Neural progenitor cell (in vitro differentiated cells): ENCODE measurements around the gene CDCP1. TPM values are rescaled to one million over a fixed set of nuclear protein-coding genes. Genes with fewer than 3 reads are reported as not detected.

ENCODE experiments used
- DNase-seq: peaks from one replicate; pipeline ENCODE4 v3.0.0-alpha.2; 2016; ENCODE audit warnings: low spot score
- H2AFZ ChIP-seq: fragments of 200-600 bp; sonication (generic); replicated peaks from 2 replicates; pipeline ENCODE4 v1.6.1; 2016; ENCODE audit warnings: antibody characterized with exemption
- H3F3A ChIP-seq: fragments of 200-600 bp; sonication (generic); 2 replicates; pipeline ENCODE4 v1.6.1; 2016; ENCODE audit warnings: antibody characterized with exemption, low read depth
- H3K27ac ChIP-seq: fragments of 200-600 bp; sonication (generic); 2 replicates; pipeline ENCODE4 v1.5.1; 2016; ENCODE audit warnings: mild to moderate bottlenecking
- H3K27me3 ChIP-seq: fragments of 200-600 bp; sonication (generic); 2 replicates; pipeline ENCODE4 v1.6.1; 2016; ENCODE audit warnings: mild to moderate bottlenecking, moderate library complexity
- H3K36me3 ChIP-seq: fragments of 200-600 bp; sonication (generic); 2 replicates; pipeline ENCODE4 v1.5.1; 2016
- H3K4me1 ChIP-seq: fragments of 200-600 bp; sonication (generic); 2 replicates; pipeline ENCODE4 v1.6.1; 2016; ENCODE audit warnings: mixed run types
- H3K4me2 ChIP-seq: fragments of 200-600 bp; sonication (generic); 2 replicates; pipeline ENCODE4 v1.6.1; 2016
- H3K4me3 ChIP-seq: fragments of 200-600 bp; sonication (generic); 2 replicates; pipeline ENCODE4 v1.5.1; 2016
- H3K79me2 ChIP-seq: fragments of 200-600 bp; sonication (generic); 2 replicates; pipeline ENCODE4 v1.6.1; 2016; ENCODE audit warnings: low read depth
- H3K9ac ChIP-seq: fragments of 200-600 bp; sonication (generic); 2 replicates; pipeline ENCODE4 v1.6.1; 2016
- H3K9me3 ChIP-seq: fragments of 200-600 bp; sonication (generic); 2 replicates; pipeline ENCODE4 v1.5.1; 2016; ENCODE audit warnings: low read depth
- H4K20me1 ChIP-seq: fragments of 200-600 bp; sonication (generic); 2 replicates; pipeline ENCODE4 v1.6.1; 2016; ENCODE audit warnings: low read depth
- H3K27ac Mint-ChIP-seq: 3 replicates; pipeline ENCODE4 v1.8.0; 2021; ENCODE audit warnings: mixed read lengths
- H3K27me3 Mint-ChIP-seq: 2 replicates; pipeline ENCODE4 v1.8.0; 2022; ENCODE audit warnings: low read depth, mild to moderate bottlenecking, inconsistent platforms, moderate library complexity, mixed read lengths; ENCODE audit not compliant: insufficient read depth
- H3K36me3 Mint-ChIP-seq: 3 replicates; pipeline ENCODE4 v1.8.0; 2021; ENCODE audit warnings: mixed read lengths
- H3K4me1 Mint-ChIP-seq: 3 replicates; pipeline ENCODE4 v1.8.0; 2021; ENCODE audit warnings: mixed read lengths
- H3K4me3 Mint-ChIP-seq: 3 replicates; pipeline ENCODE4 v1.8.0; 2021; ENCODE audit warnings: mild to moderate bottlenecking, moderate library complexity, mixed read lengths
- H3K9me3 Mint-ChIP-seq: 3 replicates; pipeline ENCODE4 v1.8.0; 2020; ENCODE audit warnings: mixed read lengths
- EZH2 ChIP-seq: fragments of 200-600 bp; sonication (generic); IDR thresholded peaks from 2 replicates; pipeline ENCODE4 v1.6.1; 2017; ENCODE audit warnings: antibody characterized with exemption, mild to moderate bottlenecking, moderate library complexity
- EZH2phosphoT487 ChIP-seq: fragments of 200-600 bp; sonication (generic); IDR thresholded peaks from 2 replicates; pipeline ENCODE4 v1.6.1; 2017; ENCODE audit warnings: antibody characterized with exemption
- total RNA-seq: library from RNA; depleted of rRNA; stranded (reverse); fragments of >200 nt; gene quantifications from 2 replicates; pipeline ENCODE4 v1.2.3, GENCODE V29; 2015; ENCODE audit warnings: low replicate concordance
- TF ChIP-seq, protein P1 (sequence below): fragments of 200-600 bp; sonication (generic); IDR thresholded peaks from 2 replicates; pipeline ENCODE4 v1.5.1; 2017; ENCODE audit warnings: antibody characterized with exemption, mild to moderate bottlenecking

CDCP1 gene
- total RNA-seq, 1 donor from 2014 or later = 0.24 TPM

GRCh38 chr3:45098310-45098709 is 47.9 kb downstream of the CDCP1 start:
- peaks cover 2% of the 10 kb centered on the region for H3K27me3 Mint-ChIP-seq
- Histone ChIP-seq H3K27ac (no peak overlapping the region), H3K27me3 (no peaks in the 10 kb centered on the region), H3K4me1 (no peaks in the 10 kb centered on the region), H3K36me3 (no peaks in the 10 kb centered on the region), H3K79me2 (no peaks in the 10 kb centered on the region), H3K9me3 (no peaks in the 10 kb centered on the region), H3K9ac (no peak overlapping the region), H3K4me3 (no peak overlapping the region), H3K4me2 (no peak overlapping the region), H2AFZ (no peak overlapping the region), H4K20me1 (no peaks in the 10 kb centered on the region), H3F3A (no peaks in the 10 kb centered on the region)
- H3K4me3 Mint-ChIP-seq = no peak overlapping the region
- TF ChIP-seq EZH2 (no peak), EZH2phosphoT487 (no peak)
- TF ChIP-seq, protein P1, sequence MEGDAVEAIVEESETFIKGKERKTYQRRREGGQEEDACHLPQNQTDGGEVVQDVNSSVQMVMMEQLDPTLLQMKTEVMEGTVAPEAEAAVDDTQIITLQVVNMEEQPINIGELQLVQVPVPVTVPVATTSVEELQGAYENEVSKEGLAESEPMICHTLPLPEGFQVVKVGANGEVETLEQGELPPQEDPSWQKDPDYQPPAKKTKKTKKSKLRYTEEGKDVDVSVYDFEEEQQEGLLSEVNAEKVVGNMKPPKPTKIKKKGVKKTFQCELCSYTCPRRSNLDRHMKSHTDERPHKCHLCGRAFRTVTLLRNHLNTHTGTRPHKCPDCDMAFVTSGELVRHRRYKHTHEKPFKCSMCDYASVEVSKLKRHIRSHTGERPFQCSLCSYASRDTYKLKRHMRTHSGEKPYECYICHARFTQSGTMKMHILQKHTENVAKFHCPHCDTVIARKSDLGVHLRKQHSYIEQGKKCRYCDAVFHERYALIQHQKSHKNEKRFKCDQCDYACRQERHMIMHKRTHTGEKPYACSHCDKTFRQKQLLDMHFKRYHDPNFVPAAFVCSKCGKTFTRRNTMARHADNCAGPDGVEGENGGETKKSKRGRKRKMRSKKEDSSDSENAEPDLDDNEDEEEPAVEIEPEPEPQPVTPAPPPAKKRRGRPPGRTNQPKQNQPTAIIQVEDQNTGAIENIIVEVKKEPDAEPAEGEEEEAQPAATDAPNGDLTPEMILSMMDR = no peak
- no peak overlapping the region for H3K27ac Mint-ChIP-seq
- no peak for DNase-seq
- no peaks in the 10 kb centered on the region for H3K36me3 Mint-ChIP-seq
- no peaks in the 10 kb centered on the region for H3K9me3 Mint-ChIP-seq
- no peaks in the 10 kb centered on the region for H3K4me1 Mint-ChIP-seq

DNA sequence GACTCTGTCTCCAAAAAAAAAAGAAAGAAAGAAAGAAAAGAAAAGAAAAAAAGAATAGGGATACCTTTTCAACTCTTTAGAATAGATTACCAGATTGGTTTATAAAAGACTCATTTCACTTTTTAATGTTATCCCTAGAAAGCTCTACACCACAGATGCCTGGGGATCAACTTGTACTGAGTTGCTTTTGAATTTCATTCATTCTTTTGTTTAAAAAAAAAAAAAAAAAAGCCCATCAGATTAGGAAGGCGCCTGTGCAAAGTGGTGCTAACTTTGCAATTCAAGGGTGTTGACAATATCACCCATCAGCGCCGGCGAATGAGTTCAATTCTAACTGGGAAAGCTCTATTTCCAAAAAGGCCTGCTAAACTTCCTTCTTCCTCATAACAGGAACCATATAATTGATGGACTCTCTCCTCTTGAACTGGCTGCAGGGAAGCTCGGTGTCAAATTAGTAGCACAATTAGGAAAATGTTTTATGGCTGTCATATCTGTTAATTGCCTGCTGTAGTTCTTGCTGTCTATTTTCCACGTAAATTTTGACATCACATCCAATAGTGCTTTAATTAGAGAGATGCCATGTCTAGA is 48.8 kb downstream of the CDCP1 start:
- H3K27ac ChIP-seq = no peak overlapping the region
- no peak overlapping the region for H3K4me3 Mint-ChIP-seq
- no peaks in the 10 kb centered on the region for H3K9me3 ChIP-seq
- no peaks in the 10 kb centered on the region for H3K36me3 ChIP-seq
- no peaks in the 10 kb centered on the region for H3K36me3 Mint-ChIP-seq
- no peak overlapping the region for H3K4me2 ChIP-seq
- DNase-seq = no peak
- H3K4me1 ChIP-seq = no peaks in the 10 kb centered on the region
- no peaks in the 10 kb centered on the region for H3K27me3 ChIP-seq
- H2AFZ ChIP-seq = no peak overlapping the region
- no peak overlapping the region for H3K9ac ChIP-seq
- H4K20me1 ChIP-seq = no peaks in the 10 kb centered on the region
- H3K9me3 Mint-ChIP-seq = no peaks in the 10 kb centered on the region
- no peak for TF ChIP-seq EZH2
- TF ChIP-seq EZH2phosphoT487 = no peak
- TF ChIP-seq, protein P1 = no peak
- H3K27ac Mint-ChIP-seq = no peak overlapping the region
- no peaks in the 10 kb centered on the region for H3F3A ChIP-seq
- peaks cover 2% of the 10 kb centered on the region for H3K27me3 Mint-ChIP-seq
- H3K79me2 ChIP-seq = no peaks in the 10 kb centered on the region
- peaks cover 6% of the 10 kb centered on the region for H3K4me1 Mint-ChIP-seq
- no peak overlapping the region for H3K4me3 ChIP-seq

DNA sequence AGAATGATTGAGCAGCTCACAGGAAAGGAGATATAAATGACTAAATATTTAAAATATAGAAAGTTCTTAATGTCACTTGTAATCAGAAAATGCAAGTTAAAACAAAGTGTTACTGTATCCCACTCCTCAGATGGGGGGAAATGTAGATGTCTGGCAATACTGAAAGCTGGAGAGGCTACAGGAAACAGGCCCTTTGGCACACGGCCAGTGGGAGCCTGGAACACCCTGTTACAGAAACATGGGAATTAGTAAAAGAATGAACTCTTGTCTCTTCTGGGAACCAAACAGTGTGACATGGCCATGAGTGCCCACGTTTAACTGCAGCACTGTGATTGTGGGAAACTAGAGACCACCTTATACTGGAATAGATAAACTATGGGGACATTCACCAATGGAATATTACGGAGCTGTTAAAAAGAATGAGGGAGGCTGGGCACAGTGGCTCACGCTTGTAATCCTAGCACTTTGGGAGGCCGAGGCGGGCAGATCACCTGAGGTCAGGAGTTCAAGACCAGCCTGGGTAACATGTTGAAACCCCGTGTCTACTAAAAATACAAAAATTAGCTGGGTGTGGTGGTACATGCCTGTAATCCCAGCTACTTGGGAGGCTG is 50.2 kb downstream of the CDCP1 start:
- H3K27ac Mint-ChIP-seq = no peak overlapping the region
- no peaks in the 10 kb centered on the region for H3K27me3 ChIP-seq
- DNase-seq = no peak

More for the DNA sequence above, 50.2 kb downstream of the CDCP1 start:
- H3K9ac ChIP-seq = no peak overlapping the region
- no peaks in the 10 kb centered on the region for H3F3A ChIP-seq
- Mint-ChIP-seq H3K4me3 (no peak overlapping the region), H3K4me1 (peaks cover 11% of the 10 kb centered on the region), H3K9me3 (no peaks in the 10 kb centered on the region), H3K36me3 (no peaks in the 10 kb centered on the region), H3K27me3 (peaks cover 2% of the 10 kb centered on the region)
- H3K79me2 ChIP-seq = no peaks in the 10 kb centered on the region
- H3K36me3 ChIP-seq = no peaks in the 10 kb centered on the region
- no peaks in the 10 kb centered on the region for H3K9me3 ChIP-seq
- no peaks in the 10 kb centered on the region for H3K4me1 ChIP-seq
- H3K27ac ChIP-seq = no peak overlapping the region
- no peaks in the 10 kb centered on the region for H4K20me1 ChIP-seq
- no peak overlapping the region for H2AFZ ChIP-seq
- TF ChIP-seq, protein P1 = no peak
- no peak for TF ChIP-seq EZH2
- TF ChIP-seq EZH2phosphoT487 = no peak
- no peak overlapping the region for H3K4me2 ChIP-seq
- H3K4me3 ChIP-seq = no peak overlapping the region
